ENCODE results near the gene ARL13A.

ARL13A gene

GRCh38 chrX:100990139-100990538, 20.6 kb downstream of the ARL13A start:
- no peak for DNase-seq (ENCODE audit: low read depth)

- DNase-seq (ENCODE audit: low read depth): peak; percentile 79
Observed at GRCh38 chrX:100994352-100995281, 25.1 kb downstream of the ARL13A start.

GRCh38 chrX:100995469-100995868, 26.0 kb downstream of the ARL13A start:
- peak; percentile 87 for DNase-seq (ENCODE audit: low read depth)

- DNase-seq (ENCODE audit: low read depth): no peak
Observed at GRCh38 chrX:100999451-100999850, 29.9 kb downstream of the ARL13A start.

- DNase-seq (ENCODE audit: low read depth): peak; percentile 33
Observed at GRCh38 chrX:101009090-101009489, 39.6 kb downstream of the ARL13A start.

GRCh38 chrX:101012031-101012430, 42.5 kb downstream of the ARL13A start:
- DNase-seq (ENCODE audit: low read depth): peak; percentile 62

- DNase-seq (ENCODE audit: low read depth): no peak
Observed at GRCh38 chrX:101022020-101022419, 52.5 kb downstream of the ARL13A start.

GRCh38 chrX:101025126-101025525, 55.6 kb downstream of the ARL13A start:
- DNase-seq (ENCODE audit: low read depth): no peak

- DNase-seq (ENCODE audit: low read depth): peak; percentile 45
Observed at GRCh38 chrX:101028562-101028961, 59.1 kb downstream of the ARL13A start.

- DNase-seq (ENCODE audit: low read depth): no peak
Observed at GRCh38 chrX:101029665-101030064, 60.2 kb downstream of the ARL13A start.

GRCh38 chrX:101037231-101037630, 67.7 kb downstream of the ARL13A start:
- DNase-seq (ENCODE audit: low read depth): no peak

- no peak for DNase-seq (ENCODE audit: low read depth)
Observed at GRCh38 chrX:101040197-101040596, 70.7 kb downstream of the ARL13A start.

Measured in amniotic epithelial cell (primary cell).